HTR-8/SVneo (cell line): Measurements from ENCODE around the gene PIP4K2A.

Experiments
- DNase-seq: peaks from one replicate; pipeline ENCODE4 v3.0.0; 2011; ENCODE audit warnings: low spot score, mixed read lengths; ENCODE audit not compliant: insufficient read length
- FAIRE-seq: peaks from 2 replicates; lab custom pipeline; 2011; peaks lifted over from hg19 to GRCh38; lab: Jason Lieb, UNC

The PIP4K2A gene

DNA sequence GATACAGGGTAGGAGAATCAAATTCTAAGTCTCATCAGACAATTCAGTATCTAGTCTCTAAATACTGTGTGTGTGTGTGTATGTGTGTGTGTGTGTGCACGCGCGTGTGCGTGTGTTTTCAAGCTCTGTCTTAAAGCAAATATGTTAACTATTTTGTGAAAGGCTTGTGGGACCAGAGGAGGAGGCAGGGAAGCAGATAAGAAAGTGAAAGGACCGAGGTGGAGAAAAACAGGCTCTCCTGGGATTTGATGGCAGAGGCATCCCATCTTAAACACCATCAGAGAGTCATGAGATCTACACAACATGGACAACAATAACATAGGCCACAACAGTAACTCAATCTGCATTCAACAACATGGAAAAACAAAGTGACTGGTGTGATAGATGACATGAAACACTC is 67.1 kb downstream of the PIP4K2A start:
- DNase-seq: no peak
- FAIRE-seq: no peak

DNA sequence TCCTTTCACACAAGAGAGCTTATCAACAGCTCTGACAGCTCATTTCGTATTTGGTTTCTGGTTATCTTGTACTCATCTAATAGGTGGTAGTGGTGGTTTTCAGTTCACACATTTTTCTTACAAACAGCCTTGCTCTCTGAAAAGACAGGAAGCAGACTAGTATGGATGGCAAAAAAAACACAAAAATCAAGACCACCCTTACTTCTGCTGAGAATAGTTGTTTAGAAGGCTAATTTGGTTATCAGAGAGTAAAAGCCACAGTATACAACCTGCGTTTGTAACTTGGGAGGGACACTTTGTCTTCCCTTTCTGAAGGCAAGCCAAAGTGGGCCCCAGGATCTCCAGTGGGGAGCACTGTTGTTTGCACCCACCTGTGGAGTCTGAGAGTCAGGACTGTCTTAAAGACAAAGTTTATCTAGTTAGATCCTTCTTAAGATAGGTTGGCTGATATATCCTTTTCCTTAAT is 68.0 kb downstream of the PIP4K2A start:
- FAIRE-seq (no peak), DNase-seq (no peak)

DNA sequence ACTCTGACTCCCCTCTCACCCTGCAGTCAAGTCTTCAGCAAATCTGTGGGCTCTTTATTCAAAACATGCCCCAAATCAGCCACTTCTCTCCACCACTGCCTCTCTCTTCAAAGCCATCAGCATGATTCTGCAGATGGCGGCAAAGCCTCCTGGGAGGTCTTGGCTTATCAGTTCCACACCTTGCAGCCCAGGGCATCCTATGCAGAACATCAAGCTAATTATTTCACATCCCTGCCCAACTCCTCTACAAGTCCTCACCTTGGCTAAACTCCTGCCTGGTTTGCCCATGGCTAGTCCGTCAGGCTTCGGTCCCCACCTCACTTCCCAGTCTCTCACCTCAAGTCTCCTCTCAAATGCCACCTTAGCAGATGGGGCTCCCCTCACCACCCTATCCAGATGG is 70.2 kb downstream of the PIP4K2A start:
- FAIRE-seq (no peak), DNase-seq (no peak)

DNA sequence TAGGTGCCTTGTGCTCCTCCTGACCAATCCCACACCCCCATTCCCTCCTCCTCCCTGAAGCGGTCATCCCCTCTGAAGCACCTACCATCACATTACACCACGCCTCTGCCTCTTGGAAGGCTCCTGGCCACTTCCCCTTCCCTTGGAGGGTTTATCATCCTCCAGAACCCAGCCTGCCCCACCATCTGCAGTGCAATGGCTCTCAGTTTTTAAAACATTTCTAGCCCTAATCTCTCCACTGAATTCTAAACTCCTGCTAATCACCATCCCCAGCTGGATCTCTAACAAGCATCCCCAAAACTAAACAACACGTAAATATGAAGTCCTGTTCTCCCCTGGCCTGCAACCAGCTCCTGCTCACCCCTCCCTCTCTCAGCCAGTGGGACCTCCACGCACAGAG is 70.6 kb downstream of the PIP4K2A start:
- FAIRE-seq: no peak

GRCh38 chr10:22643116-22643515 is 71.3 kb downstream of the PIP4K2A start:
- FAIRE-seq (no peak), DNase-seq (no peak)

More for the DNA sequence above, 70.6 kb downstream of the PIP4K2A start:
- DNase-seq: no peak

DNA sequence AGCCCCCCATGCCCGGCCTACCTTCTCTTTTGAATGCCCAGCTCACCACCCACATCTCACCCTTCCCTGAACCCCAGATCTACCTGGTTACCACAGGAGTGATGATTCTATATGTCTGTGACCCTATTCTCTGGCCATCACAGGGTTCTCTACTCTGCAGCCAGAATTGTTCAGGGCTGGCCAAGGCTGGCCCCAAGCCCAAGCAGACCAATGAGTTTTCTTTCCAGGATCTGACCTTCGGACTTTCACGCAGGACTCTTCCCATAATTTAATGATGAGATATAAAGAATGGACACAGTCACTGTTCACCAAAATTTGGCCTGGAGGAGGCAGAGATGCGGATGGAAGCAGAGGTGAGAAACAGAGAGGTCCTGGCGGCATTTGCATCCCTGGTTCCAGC is 72.6 kb downstream of the PIP4K2A start:
- no peak for FAIRE-seq
- DNase-seq: no peak

DNA sequence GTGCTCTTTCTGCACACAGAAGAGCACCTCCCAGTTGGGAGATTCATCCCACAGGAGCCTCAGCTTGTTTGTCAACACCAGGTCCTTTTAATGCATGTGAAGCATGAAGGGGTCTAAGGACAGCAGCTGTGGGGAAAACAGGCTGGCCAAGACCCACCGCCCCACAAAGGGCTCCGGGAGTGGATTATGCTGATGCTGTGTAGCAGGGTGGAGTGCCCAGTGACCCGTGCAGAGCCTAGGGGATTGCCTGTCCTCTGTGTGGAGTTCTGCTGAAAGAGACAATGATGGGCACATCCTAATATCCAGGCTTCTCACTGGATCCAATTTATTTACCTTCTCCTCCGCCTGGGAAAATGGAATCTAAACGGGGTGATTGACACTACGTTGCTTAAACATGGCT is 74.0 kb downstream of the PIP4K2A start:
- FAIRE-seq: no peak
- DNase-seq: no peak

DNA sequence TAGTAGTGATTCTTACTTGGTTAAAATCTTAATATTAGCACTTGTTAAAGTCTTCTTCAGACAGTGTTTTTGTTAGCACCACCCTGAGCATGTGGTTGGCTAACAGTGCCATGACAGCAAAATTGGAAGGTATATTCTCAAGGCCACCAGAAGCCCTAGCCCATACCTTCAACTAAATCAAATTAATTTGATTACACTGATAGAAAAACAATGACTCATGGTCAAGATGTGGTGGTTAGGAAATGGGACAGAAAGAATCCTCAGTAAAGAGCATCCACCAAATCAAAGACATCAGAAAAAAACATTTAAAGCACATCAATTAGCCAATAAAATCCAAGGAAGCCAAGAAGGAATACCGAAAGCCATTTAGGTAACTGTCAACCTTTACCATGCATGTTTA is 75.5 kb downstream of the PIP4K2A start:
- FAIRE-seq: no peak
- DNase-seq: no peak

DNA sequence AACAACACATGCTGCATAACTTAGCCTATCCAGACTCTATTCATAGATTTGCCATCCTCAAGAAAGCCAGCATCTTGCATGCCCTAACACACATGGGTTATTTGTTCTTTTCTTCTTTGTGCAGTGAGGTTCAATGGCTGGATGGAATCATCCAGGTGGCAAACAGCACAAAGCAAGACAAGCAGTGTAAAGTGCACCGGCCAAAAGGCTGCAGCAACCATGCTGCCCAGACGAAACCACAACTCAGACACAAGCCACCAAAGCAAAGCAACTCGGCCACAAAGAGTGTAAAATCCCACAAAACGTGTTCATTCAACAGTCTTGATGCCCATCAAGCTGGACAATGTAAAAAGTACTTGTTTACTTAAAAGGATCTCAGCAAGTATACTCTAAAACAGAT is 76.9 kb downstream of the PIP4K2A start:
- FAIRE-seq: no peak
- no peak for DNase-seq

DNA sequence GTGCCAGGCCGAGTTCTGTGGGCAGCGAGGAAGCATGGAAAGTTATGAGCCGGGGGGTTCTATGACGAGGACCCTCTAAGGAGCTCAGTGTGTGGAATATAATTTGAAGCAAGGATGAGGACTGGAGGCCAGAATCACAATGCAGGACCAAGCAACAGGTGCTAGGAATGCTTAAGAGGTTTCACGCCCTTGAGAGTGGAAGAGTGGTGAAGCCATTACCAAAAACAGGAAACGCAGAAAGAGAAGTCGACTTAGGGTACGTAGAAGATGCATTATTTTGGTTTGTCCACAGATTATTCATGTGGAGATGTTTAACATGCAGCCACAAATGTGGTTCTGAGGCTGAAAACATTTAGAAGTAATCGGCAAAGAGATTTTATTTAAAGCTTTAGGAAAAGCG is 78.7 kb downstream of the PIP4K2A start:
- FAIRE-seq (no peak), DNase-seq (no peak)

DNA sequence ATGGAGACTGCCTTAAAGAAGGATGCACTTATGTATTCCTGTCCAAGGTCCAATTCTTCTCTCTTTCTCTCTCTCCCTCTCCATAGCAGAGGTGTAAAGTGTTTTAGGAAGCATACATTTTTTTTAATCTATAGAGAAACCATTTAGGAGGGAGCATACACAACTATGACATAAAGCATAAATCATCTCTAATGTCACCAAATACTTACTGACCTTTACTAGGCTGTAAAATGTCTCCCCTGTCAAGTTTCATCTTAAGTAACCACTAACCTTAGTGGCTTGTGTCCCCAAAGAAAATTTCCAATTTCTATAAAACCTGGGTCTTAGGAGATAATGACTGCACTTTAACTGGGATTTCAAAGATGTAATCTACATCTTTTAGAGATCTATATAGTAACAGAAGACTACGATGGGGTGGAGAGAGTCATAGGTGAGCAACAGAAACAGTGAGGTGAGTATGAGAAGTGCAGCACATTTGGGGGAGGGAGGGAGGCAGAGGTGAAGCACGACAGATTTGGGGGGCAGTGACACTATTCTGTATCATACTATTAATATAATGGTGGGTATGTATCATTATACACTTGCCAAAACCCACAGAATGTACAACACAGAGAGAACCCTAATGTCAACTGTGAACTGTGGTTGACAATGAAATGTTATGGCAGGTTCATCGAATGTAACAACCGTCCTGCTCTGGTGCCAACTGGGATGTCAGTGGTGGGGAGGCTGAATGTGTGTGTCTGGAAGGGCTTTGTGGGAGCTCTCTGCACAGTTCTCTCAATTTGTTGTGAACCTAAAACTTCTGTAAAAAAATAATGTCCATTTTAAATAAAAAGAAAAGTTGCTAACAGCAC is 79.5 kb downstream of the PIP4K2A start:
- no peak for DNase-seq
- no peak for FAIRE-seq

GRCh38 chr10:22634093-22634492 is 80.3 kb downstream of the PIP4K2A start:
- no peak for DNase-seq
- FAIRE-seq: no peak

GRCh38 chr10:22633528-22633927 is 80.8 kb downstream of the PIP4K2A start:
- FAIRE-seq (no peak), DNase-seq (no peak)

- no peak for FAIRE-seq
- DNase-seq: no peak
These were observed 81.3 kb downstream of the PIP4K2A start for GRCh38 chr10:22633106-22633505.

GRCh38 chr10:22631646-22632278 is 82.6 kb downstream of the PIP4K2A start:
- no peak for DNase-seq
- no peak for FAIRE-seq

GRCh38 chr10:22631185-22631584 is 83.2 kb downstream of the PIP4K2A start:
- FAIRE-seq (no peak), DNase-seq (no peak)

DNA sequence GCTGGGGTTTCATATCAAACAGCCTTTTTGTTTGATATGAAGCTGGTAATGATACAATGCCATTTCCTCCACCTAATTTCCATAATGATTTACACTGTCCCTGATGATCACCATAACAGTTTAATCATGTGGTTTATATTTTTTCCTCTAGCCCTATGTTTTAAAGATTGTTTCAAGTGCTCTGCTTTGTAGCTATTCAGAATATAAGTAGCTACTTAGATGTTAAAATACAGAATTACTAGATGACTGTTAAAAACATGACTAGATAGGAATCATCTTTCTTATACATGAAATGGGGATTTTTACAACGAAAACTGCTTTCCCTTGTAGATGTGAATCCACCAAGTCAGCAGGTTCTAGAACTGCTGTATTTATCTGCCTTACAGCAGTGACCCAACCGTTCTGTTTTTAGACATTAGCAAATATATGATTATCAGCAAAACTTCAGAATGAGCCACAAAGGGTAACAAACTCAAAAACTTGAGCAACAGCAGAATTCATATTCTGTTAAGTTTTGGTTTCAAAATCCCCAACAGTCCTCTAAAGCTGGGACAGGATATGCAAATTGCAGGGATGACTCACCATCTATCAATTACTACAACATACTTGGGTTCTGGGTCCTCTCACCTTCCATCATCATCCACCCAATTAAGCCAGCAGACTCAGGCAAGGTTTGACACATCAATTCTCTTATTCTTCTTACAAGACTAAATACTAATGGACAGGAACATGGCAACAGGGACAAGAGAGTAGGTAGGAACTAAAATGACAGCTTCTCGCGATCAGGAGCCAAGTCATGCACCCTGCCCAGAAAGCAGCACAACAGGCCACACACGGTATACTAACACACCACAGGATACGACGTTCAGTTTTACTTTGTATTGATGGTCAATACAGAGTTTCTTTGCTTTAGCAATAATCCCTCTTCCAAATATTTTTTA is 83.9 kb downstream of the PIP4K2A start:
- DNase-seq: no peak
- no peak for FAIRE-seq

DNA sequence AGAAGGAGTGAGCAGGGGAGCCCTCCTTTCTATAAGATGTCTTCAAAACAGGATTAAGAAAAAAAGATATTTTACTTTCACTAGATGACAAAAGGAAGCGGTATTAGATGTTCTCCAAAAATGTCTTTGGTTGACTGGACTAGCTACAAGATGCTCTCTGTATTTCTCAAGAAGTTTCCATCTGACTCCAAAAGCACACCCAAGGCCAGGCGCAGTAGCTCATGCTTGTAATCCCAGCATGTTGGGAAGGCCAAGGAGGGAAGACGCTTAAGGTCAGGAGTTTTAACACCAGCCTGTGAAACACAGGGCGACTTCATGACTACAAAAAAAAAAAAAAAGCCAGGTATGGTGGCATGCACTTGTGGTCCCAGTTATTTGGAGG is 84.5 kb downstream of the PIP4K2A start:
- no peak for FAIRE-seq
- no peak for DNase-seq

DNA sequence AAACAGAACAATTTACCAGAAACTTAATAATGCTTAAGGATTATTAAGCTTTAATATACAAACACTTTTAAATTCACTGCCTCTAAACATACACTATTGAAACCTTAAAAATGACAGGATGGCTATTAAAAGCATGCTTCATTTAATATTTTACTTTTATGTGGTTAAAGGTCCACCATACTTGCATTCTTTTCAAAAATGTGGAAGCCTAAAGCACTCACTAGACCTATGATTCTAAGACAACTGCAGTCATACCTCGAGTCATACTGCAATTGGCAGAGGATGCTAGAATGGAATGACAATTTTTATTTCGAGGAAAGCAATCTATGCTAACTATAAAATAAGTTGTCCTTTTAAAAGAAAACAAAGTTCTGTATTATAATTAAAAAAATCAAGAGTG is 85.3 kb downstream of the PIP4K2A start:
- FAIRE-seq (no peak), DNase-seq (no peak)

DNA sequence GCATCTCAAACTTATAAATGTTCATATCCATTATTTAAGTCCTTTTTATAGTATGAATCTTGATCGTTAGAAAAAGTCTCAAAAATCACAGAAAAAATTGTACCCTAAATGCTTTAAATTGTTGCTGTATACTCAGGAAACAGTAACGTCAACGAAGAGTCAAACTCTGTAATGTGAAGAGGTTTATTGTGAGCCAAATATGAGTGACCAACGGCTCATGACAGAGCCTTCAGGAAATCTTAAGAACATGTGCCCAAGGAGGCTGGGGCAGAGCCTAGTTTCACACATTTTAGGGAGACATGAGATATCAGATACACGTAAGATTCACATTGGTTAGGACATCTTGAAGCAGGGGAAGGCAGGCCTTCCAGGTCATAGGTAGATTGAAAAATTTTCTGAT is 86.1 kb downstream of the PIP4K2A start:
- FAIRE-seq (no peak), DNase-seq (no peak)

DNA sequence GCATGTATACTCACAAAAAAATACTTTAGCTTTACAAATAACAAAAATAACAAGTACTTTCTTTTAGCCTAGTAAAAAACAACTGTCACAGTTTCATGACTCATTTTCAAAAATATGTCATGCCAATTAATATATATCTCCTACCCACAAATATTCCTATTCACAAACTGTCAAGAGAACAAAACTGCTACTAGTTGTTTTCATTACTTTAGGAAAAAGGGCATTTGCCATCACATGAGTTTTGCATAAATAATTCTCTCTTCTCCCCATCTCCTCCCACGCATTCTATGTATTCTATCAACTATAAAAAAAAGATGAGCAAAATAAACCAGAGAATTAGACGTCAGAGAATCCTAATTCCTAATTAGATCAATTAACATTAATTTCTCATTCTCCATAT is 87.6 kb downstream of the PIP4K2A start:
- FAIRE-seq (no peak), DNase-seq (no peak)
